ENCODE measurements around the gene CHD2. TPM values are rescaled to one million over a fixed set of nuclear protein-coding genes. Genes with fewer than 3 reads are reported as not detected.
"Not testable (repeated sequence)": the region's sequence is repeated elsewhere in the genome, so short reads cannot be mapped to it uniquely, and the experiment has no call there.

CHD2 gene
- polyA plus RNA-seq, 6 donors from 2014 or later, result 41.6 to 134 (median 85.2) TPM

DNA sequence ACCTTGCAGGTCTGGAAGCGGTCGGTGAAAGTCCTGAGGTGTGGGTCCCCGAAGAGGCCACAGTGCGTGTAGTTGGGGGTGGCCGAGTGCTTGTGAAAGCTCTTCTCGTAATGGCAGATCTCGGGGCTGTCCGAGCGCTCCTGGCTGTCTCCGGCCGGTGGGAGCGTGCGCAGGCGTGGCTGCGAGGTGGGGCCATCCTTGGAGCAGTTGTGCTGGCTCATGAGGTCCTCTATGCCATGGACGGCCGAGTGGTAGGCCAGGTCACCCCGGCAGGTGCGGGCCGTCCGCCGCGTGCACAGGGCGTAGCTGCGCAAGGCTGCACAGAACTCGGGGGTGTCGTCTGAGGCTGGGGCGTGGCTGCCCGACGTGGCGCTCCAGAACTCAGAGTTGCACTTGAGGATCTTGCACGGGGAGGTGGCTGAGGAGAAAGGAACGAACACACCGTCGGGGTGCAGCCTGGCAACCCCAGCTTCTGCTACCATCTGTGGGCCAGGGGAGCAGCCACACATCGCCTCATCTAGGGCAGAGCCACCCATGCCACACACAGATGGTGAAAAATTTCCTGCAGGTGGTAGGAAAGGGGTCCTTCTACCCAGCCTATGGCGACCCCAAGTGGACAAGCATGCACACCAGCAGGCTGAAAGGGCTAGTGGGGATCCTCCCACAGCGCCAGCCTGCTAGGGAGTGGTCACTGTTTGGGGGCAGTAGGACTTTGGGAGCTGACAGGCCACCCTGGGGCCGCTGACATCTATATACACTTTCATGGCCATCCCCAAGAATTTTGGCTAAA, 152.2 kb downstream of the CHD2 start:
- Mint-ChIP-seq H3K4me1 (peaks cover 7 to 26% (median 13%) of the 10 kb centered on the region in 3 donors), H3K27me3 (peaks cover 23 to 60% (median 35%) of the 10 kb centered on the region in 3 donors), H3K36me3 (no peaks in the 10 kb centered on the region), H3K9me3 (no peaks in the 10 kb centered on the region), H3K27ac (no peak overlapping the region), H3K4me3 (no peak overlapping the region)
- DNase-seq (no peak), ATAC-seq (ENCODE audit: low read depth in 2 of 2) (no peak)

DNA sequence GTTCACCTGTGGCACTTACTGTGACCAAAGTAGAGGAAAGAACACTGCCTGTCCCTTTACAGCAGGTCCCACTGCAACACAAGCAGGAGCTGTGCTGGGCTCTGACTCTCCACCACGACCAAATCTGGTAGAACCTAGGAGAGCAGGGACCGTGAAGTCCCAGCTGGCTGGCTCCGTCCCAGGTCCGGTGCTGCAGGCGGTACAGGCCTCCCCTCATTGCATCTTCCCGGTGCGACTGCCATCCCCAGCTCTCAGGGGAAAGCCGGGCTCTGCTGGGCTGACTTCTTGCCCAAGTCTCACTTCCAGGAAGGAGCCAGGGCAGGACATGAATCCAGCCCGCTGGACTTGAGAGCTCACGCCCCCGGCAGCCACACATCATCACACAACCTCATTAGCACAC, 155.1 kb downstream of the CHD2 start:
- DNase-seq (no peak), ATAC-seq (ENCODE audit: low read depth in 2 of 2) (no peak)
- Mint-ChIP-seq H3K4me1 (no peaks in the 10 kb centered on the region), H3K27me3 (peaks cover 7 to 43% (median 9%) of the 10 kb centered on the region in 3 donors), H3K9me3 (no peaks in the 10 kb centered on the region), H3K36me3 (no peaks in the 10 kb centered on the region), H3K27ac (no peak overlapping the region), H3K4me3 (no peak overlapping the region)

DNA sequence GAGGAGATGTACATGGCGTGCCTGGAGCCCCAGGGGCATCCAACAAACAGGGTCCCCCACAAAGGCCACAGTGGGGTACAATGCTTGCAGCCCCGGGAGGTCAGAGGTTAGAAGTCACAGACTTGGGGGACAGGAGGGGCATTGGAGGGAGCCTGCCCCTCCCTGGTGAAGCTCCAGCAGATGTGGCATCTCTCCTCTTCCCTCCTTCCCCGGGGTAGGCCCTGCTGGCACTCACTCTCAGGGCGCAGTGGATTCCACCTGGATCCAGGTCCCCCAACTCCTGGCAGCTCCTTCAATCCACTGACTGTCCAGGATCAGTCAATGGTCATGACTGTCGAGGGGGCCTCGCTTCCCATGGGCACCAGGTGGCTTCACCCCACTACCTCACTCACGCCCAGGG, 156.7 kb downstream of the CHD2 start:
- DNase-seq (no peak), ATAC-seq (ENCODE audit: low read depth in 2 of 2) (no peak)
- no peaks in the 10 kb centered on the region for H3K36me3 Mint-ChIP-seq
- H3K27me3 Mint-ChIP-seq, result peaks cover 0 to 43% (median 9%) of the 10 kb centered on the region in 3 donors
- peaks cover 0 to 4% (median 4%) of the 10 kb centered on the region in 3 donors for H3K4me1 Mint-ChIP-seq
- peak overlapping the region in 1 of 6 donors; percentile 42 for H3K27ac Mint-ChIP-seq
- H3K9me3 Mint-ChIP-seq, result no peaks in the 10 kb centered on the region
- H3K4me3 Mint-ChIP-seq, result no peak overlapping the region

DNA sequence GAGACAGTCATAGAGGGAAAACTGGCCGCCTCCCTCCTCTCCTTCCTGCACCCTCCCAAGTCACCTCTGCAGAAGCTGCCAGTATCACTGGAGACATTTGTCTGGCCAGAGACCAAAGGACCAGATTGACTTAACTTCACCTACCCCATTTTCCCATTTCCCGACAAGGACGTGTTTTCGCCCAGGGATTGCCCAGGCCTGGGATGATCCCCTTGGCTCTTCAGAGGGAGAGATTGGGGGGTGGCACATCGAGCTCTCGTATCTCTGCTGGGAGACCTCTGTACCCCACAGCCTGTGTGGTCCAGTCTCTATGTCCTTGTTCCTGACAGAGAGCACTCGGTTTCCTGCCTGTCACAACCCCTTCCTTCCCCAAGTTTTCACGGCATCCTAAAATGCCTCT, 157.5 kb downstream of the CHD2 start:
- Mint-ChIP-seq H3K27ac (peak overlapping the region in 1 of 6 donors; percentile 64), H3K4me3 (no peak overlapping the region), H3K27me3 (peaks cover 0 to 38% (median 9%) of the 10 kb centered on the region in 3 donors), H3K4me1 (peaks cover 0 to 5% (median 4%) of the 10 kb centered on the region in 3 donors), H3K36me3 (no peaks in the 10 kb centered on the region), H3K9me3 (no peaks in the 10 kb centered on the region)
- DNase-seq, result no peak
- no peak for ATAC-seq (ENCODE audit: low read depth in 2 of 2)

DNA sequence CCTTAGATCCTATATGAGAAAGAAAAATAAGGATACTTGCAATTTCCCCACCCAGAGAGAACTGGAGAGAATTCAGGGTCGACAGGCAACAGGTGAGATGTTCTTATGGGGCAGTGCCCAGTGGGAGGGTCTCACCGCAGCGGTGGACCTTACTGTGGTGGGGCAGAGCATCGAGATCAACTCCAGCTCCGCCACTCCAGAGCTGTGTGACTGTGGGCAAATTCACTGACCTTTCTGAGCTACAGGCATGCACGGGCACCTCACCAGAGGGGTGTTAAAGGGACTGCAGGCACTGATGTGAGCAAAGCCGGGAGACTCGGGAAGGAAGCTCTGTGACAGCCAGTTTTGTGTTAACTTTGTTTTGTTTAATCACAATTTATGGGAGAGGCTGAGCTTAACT, 158.0 kb downstream of the CHD2 start:
- H3K27me3 Mint-ChIP-seq, result peaks cover 0 to 35% (median 9%) of the 10 kb centered on the region in 3 donors
- no peak overlapping the region for H3K4me3 Mint-ChIP-seq
- H3K9me3 Mint-ChIP-seq, result no peaks in the 10 kb centered on the region
- no peaks in the 10 kb centered on the region for H3K36me3 Mint-ChIP-seq
- DNase-seq (no peak), ATAC-seq (ENCODE audit: low read depth in 2 of 2) (no peak)
- no peak overlapping the region for H3K27ac Mint-ChIP-seq
- H3K4me1 Mint-ChIP-seq, result peaks cover 0 to 6% (median 5%) of the 10 kb centered on the region in 3 donors

DNA sequence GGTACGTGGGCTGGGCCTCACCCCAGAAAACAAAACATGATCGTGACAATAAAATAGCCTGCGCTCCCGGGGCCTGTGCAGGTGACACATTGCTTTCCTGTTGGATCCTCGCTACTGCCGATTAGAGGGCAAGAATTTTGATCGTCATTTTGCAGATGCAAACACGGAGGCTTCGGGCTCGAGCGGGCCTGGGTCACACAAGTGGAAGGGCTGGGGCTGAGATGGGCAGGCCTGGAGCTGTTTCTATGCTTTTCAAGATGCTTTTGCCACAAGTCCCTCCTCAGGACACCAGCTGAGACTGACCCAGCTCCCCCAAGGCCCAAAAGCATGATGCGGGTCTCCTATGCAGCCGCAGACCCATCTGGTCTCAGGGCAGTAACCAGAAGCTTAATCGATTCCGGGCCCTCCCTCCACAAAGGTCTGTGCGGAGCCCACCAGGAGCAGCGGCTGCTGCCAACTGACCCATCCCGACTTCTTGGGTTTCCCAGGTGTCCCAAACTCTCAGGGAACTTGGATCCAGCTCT, 158.8 kb downstream of the CHD2 start:
- no peak for ATAC-seq (ENCODE audit: low read depth in 2 of 2)

DNA sequence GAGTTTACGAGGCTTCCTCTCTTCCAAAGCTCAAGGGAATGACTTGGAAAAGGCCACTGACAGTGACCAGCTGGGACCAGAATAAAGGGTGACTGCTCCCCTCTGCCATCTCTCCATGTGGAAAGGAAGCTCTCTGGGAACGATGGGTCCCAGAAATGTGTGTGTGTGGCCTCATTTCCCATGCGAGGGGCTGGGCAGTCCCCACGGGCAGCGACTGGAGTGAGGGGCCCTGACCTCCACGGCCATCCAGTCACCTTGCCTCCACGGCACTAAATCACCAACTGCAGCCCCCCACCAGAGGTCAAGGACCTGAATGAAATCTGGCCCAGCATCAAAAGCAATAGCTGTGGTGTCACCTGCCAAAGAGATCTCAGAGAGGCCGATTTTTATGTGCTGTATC, 159.3 kb downstream of the CHD2 start:
- DNase-seq (no peak), ATAC-seq (ENCODE audit: low read depth in 2 of 2) (no peak)
- Mint-ChIP-seq H3K27ac (no peak overlapping the region), H3K4me1 (peaks cover 0 to 6% (median 5%) of the 10 kb centered on the region in 3 donors), H3K9me3 (no peaks in the 10 kb centered on the region), H3K27me3 (peaks cover 0 to 29% (median 9%) of the 10 kb centered on the region in 3 donors), H3K4me3 (no peak overlapping the region), H3K36me3 (no peaks in the 10 kb centered on the region)

More for the DNA sequence above, 158.8 kb downstream of the CHD2 start:
- Mint-ChIP-seq H3K9me3 (no peaks in the 10 kb centered on the region), H3K27me3 (peaks cover 0 to 29% (median 9%) of the 10 kb centered on the region in 3 donors), H3K4me1 (peaks cover 0 to 6% (median 5%) of the 10 kb centered on the region in 3 donors), H3K27ac (no peak overlapping the region), H3K4me3 (no peak overlapping the region), H3K36me3 (no peaks in the 10 kb centered on the region)
- no peak for DNase-seq

DNA sequence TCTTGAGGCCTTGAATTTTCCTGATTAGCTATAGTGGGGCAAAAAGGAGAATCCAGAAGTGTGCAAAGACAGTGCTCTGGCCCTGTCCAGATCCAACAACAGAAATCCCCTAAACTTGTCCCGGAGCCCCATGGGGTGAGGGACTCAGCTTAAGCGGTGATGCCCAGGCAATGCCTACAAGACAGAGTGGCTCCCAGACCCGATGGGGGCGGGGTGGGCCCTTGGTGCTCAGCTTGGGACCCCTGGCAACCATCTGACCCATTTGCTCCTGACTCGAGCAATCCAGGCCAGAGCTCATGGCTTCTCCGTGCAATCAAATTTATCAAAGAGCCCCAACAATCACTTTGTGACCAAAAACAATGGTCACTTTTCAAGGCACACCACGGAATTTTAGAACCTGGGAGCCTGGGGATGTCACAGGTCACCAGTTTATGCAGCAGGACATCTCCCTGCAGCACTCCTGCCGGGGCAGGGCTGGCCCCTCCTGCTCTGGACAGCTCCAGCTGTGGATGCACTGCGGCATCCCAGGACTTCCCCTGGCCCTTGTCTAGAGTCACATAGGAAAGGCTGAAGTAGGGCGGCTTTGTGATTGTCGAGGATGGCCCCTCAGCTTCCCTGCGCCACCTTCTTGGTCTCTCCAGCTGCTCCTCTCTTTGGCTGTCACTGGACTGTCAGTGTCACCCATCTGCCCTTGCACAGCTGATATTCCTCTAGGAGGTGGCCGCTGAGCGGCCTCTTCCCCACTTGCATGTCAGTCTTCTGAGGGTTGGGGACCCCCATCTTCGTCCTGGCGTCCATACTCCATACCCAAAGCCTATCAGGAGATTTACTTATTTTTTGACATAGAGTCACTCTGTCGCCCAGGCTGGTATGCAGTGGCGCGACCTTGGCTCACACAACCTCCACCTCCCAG, 160.5 kb downstream of the CHD2 start:
- H3K9me3 Mint-ChIP-seq, result no peaks in the 10 kb centered on the region
- H3K4me3 Mint-ChIP-seq, result peak overlapping the region in 1 of 8 donors; percentile 70
- no peaks in the 10 kb centered on the region for H3K36me3 Mint-ChIP-seq
- DNase-seq (no peak), ATAC-seq (ENCODE audit: low read depth in 2 of 2) (no peak)
- H3K27ac Mint-ChIP-seq, result peak overlapping the region in 1 of 6 donors; percentile 56
- H3K4me1 Mint-ChIP-seq, result peaks cover 0 to 6% (median 5%) of the 10 kb centered on the region in 3 donors
- H3K27me3 Mint-ChIP-seq, result peaks cover 0 to 29% (median 12%) of the 10 kb centered on the region in 3 donors

DNA sequence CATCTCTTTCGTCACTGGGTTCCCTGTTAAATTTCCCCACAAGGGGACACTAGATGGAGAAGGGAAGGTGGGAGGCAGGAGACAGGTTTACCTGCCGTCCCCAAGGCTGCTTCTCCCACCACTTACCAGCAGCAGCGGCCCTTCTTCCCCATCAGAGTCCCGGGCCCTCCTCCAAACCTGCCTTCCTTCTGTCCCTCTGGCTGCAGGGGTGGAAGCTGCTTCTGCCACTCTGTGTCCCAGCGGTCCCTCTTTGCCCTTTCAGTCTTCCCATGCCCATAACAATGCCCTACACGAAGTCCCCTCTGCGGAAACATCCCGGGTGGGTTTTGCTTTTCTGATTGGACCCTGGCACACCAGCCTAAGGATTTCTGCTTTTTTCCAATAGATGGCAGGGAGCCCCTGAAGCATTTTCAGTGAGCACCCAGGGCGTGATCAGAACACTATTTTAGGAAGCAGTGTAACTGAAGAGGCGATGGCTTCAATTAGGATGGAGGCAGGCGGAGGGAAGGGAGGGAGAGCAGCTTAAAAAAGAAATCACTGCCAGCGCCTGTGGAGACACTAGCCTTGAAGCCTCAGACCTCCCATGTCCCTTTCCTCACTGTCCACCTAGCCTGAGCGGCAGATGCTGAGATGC, 162.6 kb downstream of the CHD2 start:
- peaks cover 0 to 11% (median 11%) of the 10 kb centered on the region in 3 donors for H3K27me3 Mint-ChIP-seq
- DNase-seq; H3K9me3 Mint-ChIP-seq; H3K36me3 Mint-ChIP-seq; H3K4me3 Mint-ChIP-seq; H3K27ac Mint-ChIP-seq; H3K4me1 Mint-ChIP-seq; ATAC-seq (ENCODE audit: low read depth in 2 of 2): not testable (repeated sequence)

DNA sequence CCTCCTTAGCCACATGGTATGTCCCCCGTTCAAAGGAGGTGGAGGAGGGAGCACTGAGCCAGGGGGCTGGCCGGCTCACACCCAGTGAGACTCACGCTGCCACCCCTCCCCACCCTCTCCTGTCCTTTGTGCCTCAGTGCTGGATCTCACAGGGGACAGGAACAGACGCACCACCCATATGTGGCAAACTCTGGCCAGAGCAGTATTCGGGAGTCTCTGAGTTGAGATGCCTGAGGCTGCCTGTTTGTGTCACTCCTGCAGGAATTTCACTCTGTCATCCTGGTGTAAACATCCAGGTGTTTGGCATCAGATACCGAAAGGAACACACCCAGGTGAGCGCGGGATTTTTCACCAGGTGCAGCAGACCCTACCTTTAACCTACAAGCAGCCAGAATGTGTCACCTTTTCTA, 163.1 kb downstream of the CHD2 start:
- Mint-ChIP-seq H3K9me3 (no peaks in the 10 kb centered on the region), H3K27ac (no peak overlapping the region), H3K27me3 (peaks cover 0 to 7% (median 6%) of the 10 kb centered on the region in 3 donors), H3K4me3 (no peak overlapping the region), H3K36me3 (no peaks in the 10 kb centered on the region), H3K4me1 (peaks cover 0 to 6% (median 5%) of the 10 kb centered on the region in 3 donors)
- DNase-seq (no peak), ATAC-seq (ENCODE audit: low read depth in 2 of 2) (no peak)

DNA sequence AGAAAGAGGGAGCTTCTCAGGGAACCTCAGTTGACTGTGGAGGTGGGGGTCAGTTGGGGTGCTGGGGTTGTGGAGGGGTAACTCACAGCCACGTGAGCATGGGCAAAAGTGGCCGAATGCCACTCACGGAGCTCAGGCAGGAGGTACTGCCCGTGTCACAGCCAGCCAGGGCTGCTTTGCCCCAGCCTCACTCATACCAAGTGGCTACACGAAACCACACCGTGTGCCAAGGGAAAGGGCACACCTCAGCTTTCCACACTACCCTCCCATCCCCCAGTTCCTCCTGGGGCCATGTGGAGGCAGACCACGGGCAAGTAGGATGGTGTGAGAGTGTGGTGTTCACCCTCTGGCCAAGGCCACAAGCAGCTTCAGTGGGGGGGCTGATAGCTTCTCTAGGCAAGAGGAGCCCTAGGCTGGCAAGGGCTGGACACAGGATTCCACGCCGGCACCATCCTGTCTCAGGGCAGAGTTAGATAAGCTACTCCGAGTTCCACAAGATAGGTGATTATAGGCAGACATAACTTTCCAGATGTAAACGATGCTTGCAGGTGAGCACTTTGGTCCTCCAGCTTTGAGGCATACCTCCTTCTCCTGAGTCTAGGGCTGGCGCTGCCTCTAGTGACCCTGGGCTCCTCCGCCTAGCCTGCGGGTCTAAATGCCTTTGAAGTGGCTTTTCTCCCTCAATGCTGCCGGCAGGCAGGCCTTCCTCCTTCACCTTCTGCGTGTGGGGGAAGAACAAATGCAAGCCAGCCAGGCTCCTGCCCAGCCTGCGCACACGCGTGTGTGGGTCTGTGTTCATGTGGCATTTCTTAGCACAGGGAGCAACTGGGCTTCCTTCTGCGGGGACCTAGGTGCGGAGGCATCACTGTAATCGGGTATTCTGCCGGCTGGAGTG, 163.9 kb downstream of the CHD2 start:
- Mint-ChIP-seq H3K27me3 (peaks cover 0 to 12% (median 6%) of the 10 kb centered on the region in 3 donors), H3K27ac (no peak overlapping the region), H3K9me3 (no peaks in the 10 kb centered on the region), H3K4me3 (no peak overlapping the region), H3K36me3 (no peaks in the 10 kb centered on the region), H3K4me1 (peaks cover 0 to 6% (median 5%) of the 10 kb centered on the region in 3 donors)
- no peak for ATAC-seq (ENCODE audit: low read depth in 2 of 2)
- DNase-seq, result no peak

DNA sequence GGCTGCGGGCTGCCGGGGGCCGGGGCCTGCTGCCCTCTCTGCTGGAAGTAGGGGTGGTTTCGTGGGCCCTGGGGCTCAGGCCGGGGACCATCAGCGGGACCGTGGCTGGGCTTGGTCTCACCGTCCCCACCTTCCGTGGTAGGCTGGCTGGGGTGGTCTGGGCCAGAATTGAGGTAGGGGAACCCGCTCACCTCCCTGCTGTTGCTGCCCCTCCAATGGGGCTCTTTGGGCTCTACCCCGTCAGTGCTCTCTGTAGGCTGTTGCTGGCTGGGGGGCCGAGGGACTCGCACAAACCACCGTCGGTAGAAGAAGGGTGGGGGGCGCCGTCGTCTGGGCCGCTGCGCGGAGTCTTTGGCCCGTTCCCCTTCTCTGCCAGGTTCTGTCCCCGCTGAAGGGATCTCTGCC, 165.5 kb downstream of the CHD2 start:
- Mint-ChIP-seq H3K27ac (no peak overlapping the region), H3K36me3 (no peaks in the 10 kb centered on the region), H3K4me3 (no peak overlapping the region), H3K27me3 (peaks cover 0 to 13% (median 6%) of the 10 kb centered on the region in 3 donors), H3K9me3 (no peaks in the 10 kb centered on the region), H3K4me1 (peaks cover 0 to 6% (median 5%) of the 10 kb centered on the region in 3 donors)
- DNase-seq (no peak), ATAC-seq (ENCODE audit: low read depth in 2 of 2) (no peak)
